ENCODE data around the gene TGFBR2.

The TGFBR2 gene

DNA sequence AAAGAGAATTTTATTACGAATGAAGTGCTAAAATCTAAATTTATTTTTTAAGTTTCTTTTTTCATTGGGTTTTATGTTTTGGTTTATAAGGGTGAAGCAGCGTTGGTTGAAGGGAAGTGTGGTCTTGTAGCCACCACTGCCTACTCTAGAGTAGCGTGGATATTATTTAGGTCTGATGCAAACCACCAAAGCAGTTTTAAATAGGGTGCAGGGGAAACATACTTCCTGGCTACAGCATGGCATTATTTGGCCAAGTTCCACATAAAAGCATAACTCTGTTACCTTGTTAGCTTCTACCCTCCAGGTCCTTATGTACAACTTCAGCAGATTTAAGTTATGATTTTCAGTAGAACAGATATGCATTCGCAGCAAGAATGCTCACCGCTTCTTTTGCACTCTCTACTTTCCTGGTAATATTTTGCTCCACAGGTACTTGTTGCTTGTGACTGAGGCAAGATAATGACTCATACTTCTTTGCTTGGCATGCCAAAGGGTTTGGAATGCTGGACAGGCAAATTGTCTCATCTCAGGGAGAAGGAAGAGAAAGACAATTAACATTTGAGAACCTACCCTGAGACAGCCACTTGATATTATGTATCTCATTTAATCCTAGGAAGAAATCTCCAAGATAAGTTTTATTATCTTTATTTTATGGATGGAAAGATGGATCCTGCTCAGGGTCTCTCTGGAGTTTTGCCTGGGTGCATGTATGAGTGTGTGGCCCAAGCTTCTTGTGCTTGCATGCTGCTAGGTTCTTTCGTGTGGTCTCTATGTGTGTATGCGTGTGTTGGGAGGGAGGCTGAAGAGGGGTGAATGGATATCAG is 5.4 kb downstream of the TGFBR2 start:
- TF ChIP-seq, protein P1, sequence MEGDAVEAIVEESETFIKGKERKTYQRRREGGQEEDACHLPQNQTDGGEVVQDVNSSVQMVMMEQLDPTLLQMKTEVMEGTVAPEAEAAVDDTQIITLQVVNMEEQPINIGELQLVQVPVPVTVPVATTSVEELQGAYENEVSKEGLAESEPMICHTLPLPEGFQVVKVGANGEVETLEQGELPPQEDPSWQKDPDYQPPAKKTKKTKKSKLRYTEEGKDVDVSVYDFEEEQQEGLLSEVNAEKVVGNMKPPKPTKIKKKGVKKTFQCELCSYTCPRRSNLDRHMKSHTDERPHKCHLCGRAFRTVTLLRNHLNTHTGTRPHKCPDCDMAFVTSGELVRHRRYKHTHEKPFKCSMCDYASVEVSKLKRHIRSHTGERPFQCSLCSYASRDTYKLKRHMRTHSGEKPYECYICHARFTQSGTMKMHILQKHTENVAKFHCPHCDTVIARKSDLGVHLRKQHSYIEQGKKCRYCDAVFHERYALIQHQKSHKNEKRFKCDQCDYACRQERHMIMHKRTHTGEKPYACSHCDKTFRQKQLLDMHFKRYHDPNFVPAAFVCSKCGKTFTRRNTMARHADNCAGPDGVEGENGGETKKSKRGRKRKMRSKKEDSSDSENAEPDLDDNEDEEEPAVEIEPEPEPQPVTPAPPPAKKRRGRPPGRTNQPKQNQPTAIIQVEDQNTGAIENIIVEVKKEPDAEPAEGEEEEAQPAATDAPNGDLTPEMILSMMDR (IDR thresholded peaks at IDR 0.05; ENCODE audit: borderline replicate concordance, control extremely low read depth, extremely low read depth, insufficient read depth, missing control alignments): no peak
- in situ Hi-C loops (cut with MboI; ENCODE audit: low sequenced_read_pairs, unreplicated experiment): no loop called here

DNA sequence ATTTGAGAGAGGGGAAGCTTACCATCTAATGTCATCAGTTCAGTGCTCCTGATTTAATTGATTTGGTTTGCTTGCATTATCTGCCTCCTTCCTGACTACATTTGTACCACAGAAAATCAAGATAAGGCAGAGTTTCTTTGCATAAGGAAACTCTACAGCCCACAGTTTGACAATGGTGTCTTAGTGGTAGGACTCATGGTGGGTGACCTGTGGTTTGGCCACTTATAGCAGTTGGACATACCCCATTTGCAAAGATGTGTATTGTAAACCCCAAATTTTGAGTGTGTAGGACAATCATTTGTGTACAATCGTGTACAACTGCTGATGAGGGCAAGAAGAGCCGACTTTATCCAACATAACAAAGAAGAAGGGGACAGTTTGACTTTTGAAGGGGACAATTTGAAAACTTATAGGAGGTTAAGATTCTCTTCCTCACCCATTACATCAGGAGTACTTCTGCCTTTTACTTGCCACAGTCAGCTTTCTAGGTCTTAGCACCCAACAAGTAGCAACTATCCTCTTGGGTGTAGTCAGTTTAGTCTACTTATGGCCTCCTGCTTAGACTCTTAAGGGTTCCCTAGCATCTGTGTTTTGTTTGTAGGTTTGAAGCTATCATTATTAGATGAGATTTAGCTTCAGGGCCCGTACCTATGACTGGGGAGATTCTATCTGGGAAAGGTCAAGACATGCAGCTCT is 6.2 kb downstream of the TGFBR2 start:
- in situ Hi-C loops (cut with MboI; ENCODE audit: low sequenced_read_pairs, unreplicated experiment): no loop called here

More for the DNA sequence above, 5.4 kb downstream of the TGFBR2 start:
- DNase-seq (ENCODE audit: low spot score): no peak

DNA sequence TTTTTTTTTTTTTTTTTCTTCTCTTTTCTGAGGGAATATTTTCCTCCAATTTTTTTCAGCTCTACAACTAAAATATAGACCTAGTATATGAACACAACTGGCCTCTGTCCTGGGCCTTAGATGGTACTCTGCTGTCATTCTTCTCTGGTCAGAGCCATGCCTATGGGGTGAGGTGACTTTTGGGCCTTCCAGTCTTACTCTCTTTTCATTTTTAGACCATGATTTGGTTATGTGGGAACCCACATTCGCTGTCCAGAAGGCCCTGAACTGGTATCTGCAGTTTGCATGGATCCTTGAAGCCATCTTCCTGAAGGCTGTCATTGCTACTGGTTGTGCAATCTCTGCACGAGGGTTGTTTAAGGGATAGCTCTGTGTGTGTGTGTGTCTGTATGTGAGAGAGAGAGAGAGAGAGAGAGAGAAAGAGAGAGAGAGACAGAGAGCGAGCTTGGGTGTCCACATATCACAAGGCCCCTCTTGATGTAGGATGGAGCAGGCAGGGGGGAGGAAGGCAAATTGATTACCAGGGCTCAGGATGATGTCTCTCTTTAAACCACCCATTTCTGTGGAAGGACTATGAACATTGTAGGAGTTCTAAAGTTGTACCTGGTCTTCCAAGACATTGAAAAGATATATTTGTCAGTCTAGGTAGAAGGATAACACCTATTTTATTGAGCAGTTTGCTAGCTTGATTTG is 6.9 kb downstream of the TGFBR2 start:
- no peak for DNase-seq (ENCODE audit: low spot score)
- in situ Hi-C loops (cut with MboI; ENCODE audit: low sequenced_read_pairs, unreplicated experiment): no loop called here
- TF ChIP-seq, protein P1 (IDR thresholded peaks at IDR 0.05; ENCODE audit: borderline replicate concordance, control extremely low read depth, extremely low read depth, insufficient read depth, missing control alignments): no peak

More for the DNA sequence above, 6.2 kb downstream of the TGFBR2 start:
- DNase-seq (ENCODE audit: low spot score): no peak
- TF ChIP-seq, protein P1 (IDR thresholded peaks at IDR 0.05; ENCODE audit: borderline replicate concordance, control extremely low read depth, extremely low read depth, insufficient read depth, missing control alignments): no peak

DNA sequence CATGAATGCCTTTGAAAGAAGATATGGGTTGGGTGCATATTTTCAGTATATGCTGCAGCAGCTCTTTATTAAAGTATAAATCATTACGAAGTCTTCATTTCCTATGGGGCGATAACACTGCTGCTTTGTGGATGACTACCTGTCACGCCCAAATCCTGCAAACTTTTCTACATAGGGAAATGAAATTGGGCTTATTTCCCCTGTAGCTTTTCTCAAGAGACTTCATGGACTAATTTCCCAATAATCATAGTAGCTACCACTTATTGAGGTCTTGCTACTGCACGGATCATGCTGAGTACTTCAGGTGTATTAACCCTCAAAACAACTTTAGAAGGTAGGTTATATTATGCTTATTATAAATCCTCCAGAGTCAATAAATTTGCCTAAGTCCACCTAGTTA is 8.0 kb downstream of the TGFBR2 start:
- in situ Hi-C loops (cut with MboI; ENCODE audit: low sequenced_read_pairs, unreplicated experiment): no loop called here
- TF ChIP-seq, protein P1 (IDR thresholded peaks at IDR 0.05; ENCODE audit: borderline replicate concordance, control extremely low read depth, extremely low read depth, insufficient read depth, missing control alignments): no peak
- no peak for DNase-seq (ENCODE audit: low spot score)

DNA sequence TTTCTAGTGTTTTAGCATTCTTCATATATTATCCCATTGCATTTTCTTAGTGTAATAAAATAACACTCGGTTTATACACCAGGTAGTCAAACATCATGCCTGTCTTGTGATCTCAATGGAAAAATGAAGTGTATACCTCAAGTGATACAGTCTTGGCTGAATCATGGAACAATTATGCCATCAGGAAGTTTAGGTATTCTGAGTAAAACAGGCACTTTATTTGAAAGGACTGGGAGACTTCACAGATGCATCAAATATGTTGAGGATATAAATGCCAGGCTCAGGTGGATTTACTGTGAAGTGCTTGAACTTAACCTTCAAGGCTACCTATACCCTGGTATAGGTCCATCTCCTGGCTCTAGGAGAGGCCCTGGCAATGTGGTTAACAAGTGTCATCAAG is 8.5 kb downstream of the TGFBR2 start:
- in situ Hi-C loops (cut with MboI; ENCODE audit: low sequenced_read_pairs, unreplicated experiment): no loop called here
- no peak for DNase-seq (ENCODE audit: low spot score)
- TF ChIP-seq, protein P1 (IDR thresholded peaks at IDR 0.05; ENCODE audit: borderline replicate concordance, control extremely low read depth, extremely low read depth, insufficient read depth, missing control alignments): no peak

DNA sequence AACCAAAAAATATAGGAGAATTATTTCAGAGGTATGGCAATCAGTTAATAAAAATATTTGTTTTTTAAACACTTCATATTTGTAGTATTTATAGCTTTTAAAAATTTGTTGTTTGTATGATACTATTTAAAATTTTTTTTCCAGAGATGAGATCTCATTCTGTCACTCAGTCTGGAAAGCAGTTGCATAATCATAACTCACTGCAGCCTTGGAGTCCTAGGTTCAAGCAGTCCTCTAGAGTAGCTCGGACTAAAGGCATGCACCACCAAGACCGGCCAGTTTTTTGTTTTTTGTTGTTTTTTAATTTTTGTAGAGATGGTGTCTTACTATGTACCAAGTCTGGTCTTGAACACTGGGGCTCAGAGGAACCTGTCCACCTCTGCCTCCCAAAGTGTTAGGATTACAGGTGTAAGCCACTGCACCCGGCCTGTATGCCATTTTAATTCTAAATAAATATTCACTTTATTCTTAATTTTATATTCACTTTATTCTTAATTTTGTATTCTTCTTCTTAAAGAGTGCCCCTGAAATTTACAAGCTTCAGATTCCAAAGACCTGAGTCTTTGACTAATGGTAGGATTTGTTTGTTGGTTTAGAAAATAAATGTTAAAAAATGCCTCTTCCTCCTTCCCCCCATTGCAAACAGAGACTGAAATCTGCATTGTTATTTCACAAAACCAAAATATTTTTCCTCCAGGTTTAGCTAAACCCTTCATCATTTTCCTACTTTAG is 9.4 kb downstream of the TGFBR2 start:
- no peak for DNase-seq (ENCODE audit: low spot score)
- in situ Hi-C loops (cut with MboI; ENCODE audit: low sequenced_read_pairs, unreplicated experiment): no loop called here
- TF ChIP-seq, protein P1 (IDR thresholded peaks at IDR 0.05; ENCODE audit: borderline replicate concordance, control extremely low read depth, extremely low read depth, insufficient read depth, missing control alignments): no peak

All from GM13976 (cell line).